HG03097 (cell line): Measurements from ENCODE around the gene UNC13B.

Experiments used
- ATAC-seq: cut with Tn5 transposase; IDR thresholded peaks from one replicate; pipeline ENCODE4 v1.9.1; 2021; ENCODE audit not compliant: unreplicated experiment, low FRiP score

The UNC13B gene

GRCh38 chr9:35414889-35415288 is 253.1 kb downstream of the UNC13B start:
- no peak for ATAC-seq

GRCh38 chr9:35415402-35416097 is 253.7 kb downstream of the UNC13B start:
- no peak for ATAC-seq

GRCh38 chr9:35416098-35416427 is 254.3 kb downstream of the UNC13B start:
- ATAC-seq, result no peak

GRCh38 chr9:35422346-35422745 is 260.5 kb downstream of the UNC13B start:
- ATAC-seq, result no peak

- no peak for ATAC-seq
Observed at GRCh38 chr9:35422753-35423152, 260.9 kb downstream of the UNC13B start.

- no peak for ATAC-seq
Observed at GRCh38 chr9:35423499-35423898, 261.7 kb downstream of the UNC13B start.

- no peak for ATAC-seq
Observed at GRCh38 chr9:35424356-35425352, 262.8 kb downstream of the UNC13B start.

- no peak for ATAC-seq
Observed at GRCh38 chr9:35426627-35427026, 264.8 kb downstream of the UNC13B start.

- no peak for ATAC-seq
Observed at GRCh38 chr9:35431467-35431866, 269.7 kb downstream of the UNC13B start.

GRCh38 chr9:35432076-35432475 is 270.3 kb downstream of the UNC13B start:
- ATAC-seq, result no peak

- ATAC-seq, result no peak
Observed at GRCh38 chr9:35436933-35437332, 275.1 kb downstream of the UNC13B start.

GRCh38 chr9:35446012-35446411 is 284.2 kb downstream of the UNC13B start:
- no peak for ATAC-seq

GRCh38 chr9:35448496-35448895 is 286.7 kb downstream of the UNC13B start:
- no peak for ATAC-seq

GRCh38 chr9:35452481-35452880 is 290.7 kb downstream of the UNC13B start:
- ATAC-seq, result no peak

- no peak for ATAC-seq
Observed at GRCh38 chr9:35453786-35454185, 292.0 kb downstream of the UNC13B start.
